Common myeloid progenitor, CD34-positive (primary cell): ENCODE data around the gene ZNF282.

Source experiments
- CTCF ChIA-PET: fragments of 350-600 bp; sonication (Branson Sonifier 250); formaldehyde crosslinking; loops from one replicate; lab custom pipeline; 2021; ENCODE audit warnings: antibody characterized with exemption; lab: Charles Lee
- POLR2A ChIA-PET: fragments of 350-600 bp; sonication (Branson Sonifier 250); formaldehyde crosslinking; loops from one replicate; lab custom pipeline; 2021; ENCODE audit warnings: antibody characterized with exemption; lab: Charles Lee
- DNase-seq, 3 donors: peaks; one replicate each; pipeline versions ENCODE4 v3.0.0 to v3.0.0-alpha.2; 2013
- H3K27ac ChIP-seq, 2 experiments: 1 replicate in 1 of 2; 2 replicates in 1 of 2; pipeline ENCODE4 v1.7.0; 2013; ENCODE audit warnings: inconsistent platforms in 2 of 2, low read length in 2 of 2, mild to moderate bottlenecking in 2 of 2, low read depth in 1 of 2, moderate library complexity in 1 of 2; ENCODE audit not compliant: severe bottlenecking in 2 of 2, insufficient read depth in 1 of 2, poor library complexity in 1 of 2
- H3K27me3 ChIP-seq, 5 experiments: replicated peaks in 2 of 5; 1 replicate in 3 of 5; 2 replicates in 2 of 5; pipeline versions ENCODE4 v1.6.1 to v1.7.0; 2013; ENCODE audit warnings: low read length in 4 of 5, mild to moderate bottlenecking in 2 of 5, moderate library complexity in 2 of 5, inconsistent platforms in 1 of 5; ENCODE audit not compliant: insufficient read depth in 5 of 5, control insufficient read depth in 4 of 5
- H3K36me3 ChIP-seq, 4 experiments: 1 replicate in 2 of 4; 2 replicates in 2 of 4; pipeline versions ENCODE4 v1.6.1 to v1.7.0; 2013; ENCODE audit warnings: low read length in 3 of 4, control low read depth in 1 of 4, mild to moderate bottlenecking in 1 of 4; ENCODE audit not compliant: control insufficient read depth in 4 of 4, insufficient read depth in 4 of 4
- H3K4me1 ChIP-seq, 4 experiments: 1 replicate in 3 of 4; 2 replicates in 1 of 4; pipeline versions ENCODE4 v1.6.1 to v1.7.1; 2013; ENCODE audit warnings: low read length in 3 of 4, mild to moderate bottlenecking in 3 of 4, control low read depth in 1 of 4, inconsistent platforms in 1 of 4, moderate library complexity in 1 of 4; ENCODE audit not compliant: control insufficient read depth in 4 of 4, insufficient read depth in 4 of 4; ENCODE audit errors: control extremely low read depth in 1 of 4
- H3K4me3 ChIP-seq, 7 experiments: 1 replicate in 4 of 7; 2 replicates in 3 of 7; pipeline versions ENCODE4 v1.5.1 to v1.7.0; 2013; ENCODE audit warnings: mild to moderate bottlenecking in 7 of 7, low read length in 6 of 7, moderate library complexity in 6 of 7, inconsistent platforms in 2 of 7, low read depth in 2 of 7, control low read depth in 1 of 7; ENCODE audit not compliant: insufficient read depth in 4 of 7, control insufficient read depth in 1 of 7; ENCODE audit errors: extremely low read depth in 1 of 7
- H3K9me3 ChIP-seq, 5 experiments: 1 replicate in 4 of 5; 2 replicates in 1 of 5; pipeline versions ENCODE4 v1.6.1 to v1.7.1; 2013; ENCODE audit warnings: low read length in 4 of 5, mild to moderate bottlenecking in 2 of 5, inconsistent platforms in 1 of 5, low read depth in 1 of 5, moderate library complexity in 1 of 5; ENCODE audit not compliant: control insufficient read depth in 4 of 5, insufficient read depth in 2 of 5; ENCODE audit errors: control extremely low read depth in 1 of 5
- WGBS: methylation state at CpG from one replicate; pipeline ENCODE4 v1.1.5; 2013; ENCODE audit not compliant: insufficient coverage; 5-methylcytosine and 5-hydroxymethylcytosine counted together

ZNF282 gene

GRCh38 chr7:149175150-149175549, 20.2 kb upstream of the ZNF282 start:
- H3K27ac ChIP-seq, result no peak overlapping the region
- POLR2A ChIA-PET, result no interaction called here
- peaks cover 11 to 62% (median 41%) of the 10 kb centered on the region in 4 experiments for H3K36me3 ChIP-seq
- CTCF ChIA-PET, result no interaction called here
- no peak for DNase-seq
- WGBS, result no CpG with 5 or more reads among the region's 2 CpGs
- H3K4me1 ChIP-seq, result no peaks in the 10 kb centered on the region
- no peaks in the 10 kb centered on the region for H3K27me3 ChIP-seq
- H3K9me3 ChIP-seq, result no peaks in the 10 kb centered on the region
- H3K4me3 ChIP-seq, result no peak overlapping the region

- ChIA-PET POLR2A (no interaction called here), CTCF (interaction anchor here (1.0 to 1.2 kb wide), 3 partner anchors 8 to 19 kb away, joined by 3 to 5 read pairs (median 5); no protein-coding TSS in a partner anchor)
- 96% methylated on average over 15 of the region's 19 CpGs for WGBS
- Histone ChIP-seq H3K9me3 (no peaks in the 10 kb centered on the region), H3K27me3 (no peaks in the 10 kb centered on the region), H3K27ac (no peak overlapping the region), H3K4me3 (no peak overlapping the region), H3K36me3 (peaks cover 22 to 76% (median 56%) of the 10 kb centered on the region in 4 experiments), H3K4me1 (peaks cover 0 to 1% (median 0%) of the 10 kb centered on the region in 4 experiments)
- DNase-seq, result no peak
Measured at GRCh38 chr7:149179241-149179640, 16.1 kb upstream of the ZNF282 start.

GRCh38 chr7:149180722-149181449, 14.5 kb upstream of the ZNF282 start:
- POLR2A ChIA-PET, result no interaction called here
- H3K27ac ChIP-seq, result no peak overlapping the region
- no peaks in the 10 kb centered on the region for H3K27me3 ChIP-seq
- no peaks in the 10 kb centered on the region for H3K9me3 ChIP-seq
- H3K4me1 ChIP-seq, result peaks cover 0 to 1% (median 0%) of the 10 kb centered on the region in 4 experiments
- no peak overlapping the region for H3K4me3 ChIP-seq
- peaks cover 19 to 66% (median 46%) of the 10 kb centered on the region in 4 experiments for H3K36me3 ChIP-seq
- CTCF ChIA-PET, result interaction anchor here (2.0 kb wide), 1 partner anchor 15 kb away, joined by 7 read pairs; the partner anchor contains the start of gene ZNF282
- DNase-seq, result no peak

- H3K27ac ChIP-seq, result no peak overlapping the region
- POLR2A ChIA-PET, result no interaction called here
Measured at GRCh38 chr7:149181450-149181790, 13.9 kb upstream of the ZNF282 start.

GRCh38 chr7:149184274-149184673, 11.1 kb upstream of the ZNF282 start:
- Histone ChIP-seq H3K27me3 (no peaks in the 10 kb centered on the region), H3K4me3 (no peak overlapping the region), H3K36me3 (peaks cover 16 to 37% (median 25%) of the 10 kb centered on the region in 4 experiments), H3K9me3 (no peaks in the 10 kb centered on the region), H3K4me1 (peaks cover 0 to 1% (median 0%) of the 10 kb centered on the region in 4 experiments), H3K27ac (no peak overlapping the region)
- WGBS, result 98% methylated on average over 4 of the region's 6 CpGs
- DNase-seq, result no peak
- ChIA-PET CTCF (no interaction called here), POLR2A (no interaction called here)

More at GRCh38 chr7:149181450-149181790, 13.9 kb upstream of the ZNF282 start:
- Histone ChIP-seq H3K4me3 (no peak overlapping the region), H3K27me3 (no peaks in the 10 kb centered on the region), H3K36me3 (peaks cover 19 to 62% (median 42%) of the 10 kb centered on the region in 4 experiments), H3K4me1 (peaks cover 0 to 1% (median 0%) of the 10 kb centered on the region in 4 experiments), H3K9me3 (no peaks in the 10 kb centered on the region)
- CTCF ChIA-PET, result interaction anchor here (2.0 kb wide), 1 partner anchor 14 kb away, joined by 7 read pairs; the partner anchor contains the start of gene ZNF282
- DNase-seq, result no peak

- no peaks in the 10 kb centered on the region for H3K36me3 ChIP-seq
- no peak overlapping the region for H3K27ac ChIP-seq
- CTCF ChIA-PET, result interaction anchor here (1.6 kb wide), 1 partner anchor 20 kb away, joined by 6 read pairs; no protein-coding TSS in a partner anchor
- H3K9me3 ChIP-seq, result no peaks in the 10 kb centered on the region
- no peaks in the 10 kb centered on the region for H3K27me3 ChIP-seq
- POLR2A ChIA-PET, result no interaction called here
- H3K4me1 ChIP-seq, result peaks cover 0 to 10% (median 4%) of the 10 kb centered on the region in 4 experiments
- WGBS, result 100% methylated on average over 2 of the region's 2 CpGs
- no peak overlapping the region for H3K4me3 ChIP-seq
- no peak for DNase-seq
Measured at GRCh38 chr7:149188213-149188612, 7.1 kb upstream of the ZNF282 start.

GRCh38 chr7:149188637-149189259, 6.6 kb upstream of the ZNF282 start:
- CTCF ChIA-PET, result interaction anchor here (1.6 kb wide), 1 partner anchor 20 kb away, joined by 6 read pairs; no protein-coding TSS in a partner anchor
- Histone ChIP-seq H3K27me3 (no peaks in the 10 kb centered on the region), H3K36me3 (no peaks in the 10 kb centered on the region), H3K4me1 (peaks cover 0 to 10% (median 4%) of the 10 kb centered on the region in 4 experiments), H3K27ac (no peak overlapping the region), H3K4me3 (no peak overlapping the region), H3K9me3 (no peaks in the 10 kb centered on the region)
- POLR2A ChIA-PET, result no interaction called here
- DNase-seq, result no peak
- 71% methylated on average over 4 of the region's 12 CpGs for WGBS
